GM12878 (cell line): ENCODE measurements around the gene ACSF3. TPM values are rescaled to one million over a fixed set of nuclear protein-coding genes. Genes with fewer than 3 reads are reported as not detected.

Source experiments
- ASH2L ChIP-seq: fragments of 300-600, 200-600 bp; sonication (generic); IDR thresholded peaks from 2 replicates; pipeline ENCODE4 v1.6.1; 2017; ENCODE audit warnings: low read depth, mild to moderate bottlenecking, borderline replicate concordance
- CHD4 ChIP-seq: fragments of 200-600 bp; sonication (generic); IDR thresholded peaks from 2 replicates; pipeline ENCODE4 v1.6.1; 2016; ENCODE audit warnings: mild to moderate bottlenecking
- CREB1 ChIP-seq: IDR thresholded peaks from 2 replicates; pipeline ENCODE4 v1.6.1; 2012; ENCODE audit warnings: low read depth, mild to moderate bottlenecking, inconsistent platforms
- DPF2 ChIP-seq: fragments of 450-650 bp; IDR thresholded peaks from 2 replicates; pipeline ENCODE4 v1.6.1; 2017; ENCODE audit warnings: mild to moderate bottlenecking
- EZH2 ChIP-seq: IDR thresholded peaks from 2 replicates; pipeline ENCODE4 v1.6.1; 2012; ENCODE audit warnings: low read depth, mild to moderate bottlenecking, control low read depth, inconsistent platforms, low read length, borderline replicate concordance; ENCODE audit not compliant: control insufficient read depth
- HDAC2 ChIP-seq: fragments of 200-600 bp; sonication (generic); IDR thresholded peaks from 2 replicates; pipeline ENCODE4 v1.6.1; 2017
- JUND ChIP-seq: IDR thresholded peaks from 2 replicates; pipeline ENCODE4 v1.6.1; 2012; ENCODE audit warnings: low read depth, mild to moderate bottlenecking, low read length, improper control_type of control experiment, moderate library complexity
- LARP7 ChIP-seq: fragments of 450-650 bp; IDR thresholded peaks from 2 replicates; pipeline ENCODE4 v1.6.1; 2017; ENCODE audit warnings: mild to moderate bottlenecking
- MYC ChIP-seq: IDR thresholded peaks from 2 replicates; pipeline ENCODE4 v1.6.1; 2011; ENCODE audit warnings: mild to moderate bottlenecking, low read length, moderate library complexity, inconsistent platforms; ENCODE audit not compliant: insufficient read depth, insufficient replicate concordance, insufficient read length, severe bottlenecking
- ZNF384 ChIP-seq: IDR thresholded peaks from 2 replicates; pipeline ENCODE4 v1.6.1; 2012; ENCODE audit warnings: low read depth, mild to moderate bottlenecking, low read length, improper control_type of control experiment, borderline replicate concordance
- polyA plus RNA-seq, 11 experiments: library from polyadenylated mRNA; depleted of rRNA in 4 of 11; unstranded in 6 of 11; stranded (reverse) in 5 of 11; fragments of >200 nt; fragmentation: Nextera tagmentation in 4 of 11; fragmentation: Illumina TruSeq in 1 of 11; extraction: Ambion mirVana in 4 of 11; extraction: Trizol in 1 of 11; gene quantifications; 1 replicate in 1 of 11; 2 replicates in 10 of 11; pipeline versions ENCODE4 v1.2.1 to v1.2.3, GENCODE V29; 2011 to 2016; ENCODE audit warnings: inconsistent platforms in 2 of 11, missing spikeins in 2 of 11, low read depth in 1 of 11
- total RNA-seq, 4 experiments: library from RNA; depleted of rRNA in 3 of 4; stranded (reverse); fragments of >200 nt in 3 of 4; fragmentation: Illumina TruSeq in 1 of 4; extraction: Trizol in 1 of 4; gene quantifications; 2 replicates each; pipeline versions ENCODE4 v1.2.1 to v1.2.3, GENCODE V29; 2013 to 2021
- TF ChIP-seq, protein P1 (sequence below): fragments of 450-650 bp; IDR thresholded peaks from 2 replicates; pipeline ENCODE4 v1.6.1; 2017; ENCODE audit warnings: mild to moderate bottlenecking, moderate library complexity
- TF ChIP-seq, protein P2 (sequence below): IDR thresholded peaks from 2 replicates; pipeline ENCODE4 v1.6.1; 2012; ENCODE audit warnings: mild to moderate bottlenecking, low read depth, low read length
- TF ChIP-seq, protein P3 (sequence below): IDR thresholded peaks from 2 replicates; pipeline ENCODE4 v1.6.1; 2012; ENCODE audit warnings: improper control_type of control experiment, low read depth, low read length; ENCODE audit not compliant: insufficient replicate concordance
- TF ChIP-seq, protein P4 (sequence below): IDR thresholded peaks from 2 replicates; pipeline ENCODE4 v1.6.1; 2012; ENCODE audit warnings: low read length, inconsistent platforms

Gene ACSF3
- total and polyA plus RNA-seq, 10 of the 15 experiments (the other 5 are each of a cell fraction or from before 2014, with no cell fraction given): 1.0 to 44.4 (median 25.8) TPM

DNA sequence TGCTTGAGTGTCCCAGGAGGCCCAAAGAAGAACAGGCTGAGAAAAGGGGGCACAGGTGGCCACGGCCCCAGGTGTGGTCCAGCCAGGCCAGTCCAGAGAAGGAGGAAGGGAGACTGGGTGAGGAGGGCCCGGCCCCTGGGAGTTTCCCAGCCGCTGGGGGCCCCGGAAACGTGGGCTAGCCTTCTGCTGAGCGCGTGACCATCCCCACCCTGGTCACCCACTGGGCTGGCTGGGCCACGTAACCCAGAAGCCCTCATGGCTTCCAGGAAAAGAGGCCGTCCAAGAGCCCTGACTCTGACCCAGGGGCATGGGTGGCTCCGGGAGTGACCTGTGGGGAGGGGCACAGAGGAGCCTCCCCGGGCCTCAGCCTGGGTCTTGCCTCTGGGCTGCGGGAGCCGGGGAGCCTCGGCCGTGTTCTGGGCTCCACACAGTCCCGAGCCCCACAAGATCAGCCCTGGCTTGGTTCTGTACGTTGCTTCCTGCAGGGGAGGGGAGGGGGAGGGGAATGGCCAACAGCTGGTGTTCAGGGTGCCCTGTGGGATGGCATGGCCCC, 29.8 kb upstream of the ACSF3 start (continued):
- TF ChIP-seq, protein P1, sequence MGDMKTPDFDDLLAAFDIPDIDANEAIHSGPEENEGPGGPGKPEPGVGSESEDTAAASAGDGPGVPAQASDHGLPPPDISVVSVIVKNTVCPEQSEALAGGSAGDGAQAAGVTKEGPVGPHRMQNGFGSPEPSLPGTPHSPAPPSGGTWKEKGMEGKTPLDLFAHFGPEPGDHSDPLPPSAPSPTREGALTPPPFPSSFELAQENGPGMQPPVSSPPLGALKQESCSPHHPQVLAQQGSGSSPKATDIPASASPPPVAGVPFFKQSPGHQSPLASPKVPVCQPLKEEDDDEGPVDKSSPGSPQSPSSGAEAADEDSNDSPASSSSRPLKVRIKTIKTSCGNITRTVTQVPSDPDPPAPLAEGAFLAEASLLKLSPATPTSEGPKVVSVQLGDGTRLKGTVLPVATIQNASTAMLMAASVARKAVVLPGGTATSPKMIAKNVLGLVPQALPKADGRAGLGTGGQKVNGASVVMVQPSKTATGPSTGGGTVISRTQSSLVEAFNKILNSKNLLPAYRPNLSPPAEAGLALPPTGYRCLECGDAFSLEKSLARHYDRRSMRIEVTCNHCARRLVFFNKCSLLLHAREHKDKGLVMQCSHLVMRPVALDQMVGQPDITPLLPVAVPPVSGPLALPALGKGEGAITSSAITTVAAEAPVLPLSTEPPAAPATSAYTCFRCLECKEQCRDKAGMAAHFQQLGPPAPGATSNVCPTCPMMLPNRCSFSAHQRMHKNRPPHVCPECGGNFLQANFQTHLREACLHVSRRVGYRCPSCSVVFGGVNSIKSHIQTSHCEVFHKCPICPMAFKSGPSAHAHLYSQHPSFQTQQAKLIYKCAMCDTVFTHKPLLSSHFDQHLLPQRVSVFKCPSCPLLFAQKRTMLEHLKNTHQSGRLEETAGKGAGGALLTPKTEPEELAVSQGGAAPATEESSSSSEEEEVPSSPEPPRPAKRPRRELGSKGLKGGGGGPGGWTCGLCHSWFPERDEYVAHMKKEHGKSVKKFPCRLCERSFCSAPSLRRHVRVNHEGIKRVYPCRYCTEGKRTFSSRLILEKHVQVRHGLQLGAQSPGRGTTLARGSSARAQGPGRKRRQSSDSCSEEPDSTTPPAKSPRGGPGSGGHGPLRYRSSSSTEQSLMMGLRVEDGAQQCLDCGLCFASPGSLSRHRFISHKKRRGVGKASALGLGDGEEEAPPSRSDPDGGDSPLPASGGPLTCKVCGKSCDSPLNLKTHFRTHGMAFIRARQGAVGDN: peak; percentile 76
- TF ChIP-seq, protein P2, sequence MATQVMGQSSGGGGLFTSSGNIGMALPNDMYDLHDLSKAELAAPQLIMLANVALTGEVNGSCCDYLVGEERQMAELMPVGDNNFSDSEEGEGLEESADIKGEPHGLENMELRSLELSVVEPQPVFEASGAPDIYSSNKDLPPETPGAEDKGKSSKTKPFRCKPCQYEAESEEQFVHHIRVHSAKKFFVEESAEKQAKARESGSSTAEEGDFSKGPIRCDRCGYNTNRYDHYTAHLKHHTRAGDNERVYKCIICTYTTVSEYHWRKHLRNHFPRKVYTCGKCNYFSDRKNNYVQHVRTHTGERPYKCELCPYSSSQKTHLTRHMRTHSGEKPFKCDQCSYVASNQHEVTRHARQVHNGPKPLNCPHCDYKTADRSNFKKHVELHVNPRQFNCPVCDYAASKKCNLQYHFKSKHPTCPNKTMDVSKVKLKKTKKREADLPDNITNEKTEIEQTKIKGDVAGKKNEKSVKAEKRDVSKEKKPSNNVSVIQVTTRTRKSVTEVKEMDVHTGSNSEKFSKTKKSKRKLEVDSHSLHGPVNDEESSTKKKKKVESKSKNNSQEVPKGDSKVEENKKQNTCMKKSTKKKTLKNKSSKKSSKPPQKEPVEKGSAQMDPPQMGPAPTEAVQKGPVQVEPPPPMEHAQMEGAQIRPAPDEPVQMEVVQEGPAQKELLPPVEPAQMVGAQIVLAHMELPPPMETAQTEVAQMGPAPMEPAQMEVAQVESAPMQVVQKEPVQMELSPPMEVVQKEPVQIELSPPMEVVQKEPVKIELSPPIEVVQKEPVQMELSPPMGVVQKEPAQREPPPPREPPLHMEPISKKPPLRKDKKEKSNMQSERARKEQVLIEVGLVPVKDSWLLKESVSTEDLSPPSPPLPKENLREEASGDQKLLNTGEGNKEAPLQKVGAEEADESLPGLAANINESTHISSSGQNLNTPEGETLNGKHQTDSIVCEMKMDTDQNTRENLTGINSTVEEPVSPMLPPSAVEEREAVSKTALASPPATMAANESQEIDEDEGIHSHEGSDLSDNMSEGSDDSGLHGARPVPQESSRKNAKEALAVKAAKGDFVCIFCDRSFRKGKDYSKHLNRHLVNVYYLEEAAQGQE: no peak
- TF ChIP-seq CREB1: no peak
- no peak for TF ChIP-seq EZH2
- 0 out of 2 replicates have a peak, but pooled peaks have one; percentile 18 for TF ChIP-seq DPF2
- no peak for TF ChIP-seq MYC
- TF ChIP-seq, protein P3, sequence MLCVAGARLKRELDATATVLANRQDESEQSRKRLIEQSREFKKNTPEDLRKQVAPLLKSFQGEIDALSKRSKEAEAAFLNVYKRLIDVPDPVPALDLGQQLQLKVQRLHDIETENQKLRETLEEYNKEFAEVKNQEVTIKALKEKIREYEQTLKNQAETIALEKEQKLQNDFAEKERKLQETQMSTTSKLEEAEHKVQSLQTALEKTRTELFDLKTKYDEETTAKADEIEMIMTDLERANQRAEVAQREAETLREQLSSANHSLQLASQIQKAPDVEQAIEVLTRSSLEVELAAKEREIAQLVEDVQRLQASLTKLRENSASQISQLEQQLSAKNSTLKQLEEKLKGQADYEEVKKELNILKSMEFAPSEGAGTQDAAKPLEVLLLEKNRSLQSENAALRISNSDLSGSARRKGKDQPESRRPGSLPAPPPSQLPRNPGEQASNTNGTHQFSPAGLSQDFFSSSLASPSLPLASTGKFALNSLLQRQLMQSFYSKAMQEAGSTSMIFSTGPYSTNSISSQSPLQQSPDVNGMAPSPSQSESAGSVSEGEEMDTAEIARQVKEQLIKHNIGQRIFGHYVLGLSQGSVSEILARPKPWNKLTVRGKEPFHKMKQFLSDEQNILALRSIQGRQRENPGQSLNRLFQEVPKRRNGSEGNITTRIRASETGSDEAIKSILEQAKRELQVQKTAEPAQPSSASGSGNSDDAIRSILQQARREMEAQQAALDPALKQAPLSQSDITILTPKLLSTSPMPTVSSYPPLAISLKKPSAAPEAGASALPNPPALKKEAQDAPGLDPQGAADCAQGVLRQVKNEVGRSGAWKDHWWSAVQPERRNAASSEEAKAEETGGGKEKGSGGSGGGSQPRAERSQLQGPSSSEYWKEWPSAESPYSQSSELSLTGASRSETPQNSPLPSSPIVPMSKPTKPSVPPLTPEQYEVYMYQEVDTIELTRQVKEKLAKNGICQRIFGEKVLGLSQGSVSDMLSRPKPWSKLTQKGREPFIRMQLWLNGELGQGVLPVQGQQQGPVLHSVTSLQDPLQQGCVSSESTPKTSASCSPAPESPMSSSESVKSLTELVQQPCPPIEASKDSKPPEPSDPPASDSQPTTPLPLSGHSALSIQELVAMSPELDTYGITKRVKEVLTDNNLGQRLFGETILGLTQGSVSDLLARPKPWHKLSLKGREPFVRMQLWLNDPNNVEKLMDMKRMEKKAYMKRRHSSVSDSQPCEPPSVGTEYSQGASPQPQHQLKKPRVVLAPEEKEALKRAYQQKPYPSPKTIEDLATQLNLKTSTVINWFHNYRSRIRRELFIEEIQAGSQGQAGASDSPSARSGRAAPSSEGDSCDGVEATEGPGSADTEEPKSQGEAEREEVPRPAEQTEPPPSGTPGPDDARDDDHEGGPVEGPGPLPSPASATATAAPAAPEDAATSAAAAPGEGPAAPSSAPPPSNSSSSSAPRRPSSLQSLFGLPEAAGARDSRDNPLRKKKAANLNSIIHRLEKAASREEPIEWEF: no peak
- TF ChIP-seq ASH2L: no peak
- no peak for TF ChIP-seq ZNF384
- TF ChIP-seq LARP7: no peak
- TF ChIP-seq, protein P4, sequence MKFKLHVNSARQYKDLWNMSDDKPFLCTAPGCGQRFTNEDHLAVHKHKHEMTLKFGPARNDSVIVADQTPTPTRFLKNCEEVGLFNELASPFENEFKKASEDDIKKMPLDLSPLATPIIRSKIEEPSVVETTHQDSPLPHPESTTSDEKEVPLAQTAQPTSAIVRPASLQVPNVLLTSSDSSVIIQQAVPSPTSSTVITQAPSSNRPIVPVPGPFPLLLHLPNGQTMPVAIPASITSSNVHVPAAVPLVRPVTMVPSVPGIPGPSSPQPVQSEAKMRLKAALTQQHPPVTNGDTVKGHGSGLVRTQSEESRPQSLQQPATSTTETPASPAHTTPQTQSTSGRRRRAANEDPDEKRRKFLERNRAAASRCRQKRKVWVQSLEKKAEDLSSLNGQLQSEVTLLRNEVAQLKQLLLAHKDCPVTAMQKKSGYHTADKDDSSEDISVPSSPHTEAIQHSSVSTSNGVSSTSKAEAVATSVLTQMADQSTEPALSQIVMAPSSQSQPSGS: no peak
- TF ChIP-seq CHD4: no peak
- no peak for TF ChIP-seq JUND
- no peak for TF ChIP-seq HDAC2
